ENCODE data around the gene WFDC1.

GRCh38 chr16:84303023-84303422 lies 8.3 kb downstream of the WFDC1 start:
- TF ChIP-seq CTCF (conservative IDR thresholded peaks at IDR 0.05 in 1 of 2, IDR thresholded peaks at IDR 0.05 in 1 of 2; ENCODE audit: low read depth in 1 of 2, low read length in 2 of 2) (no peak), EZH2 (IDR thresholded peaks at IDR 0.05; ENCODE audit: low read length, missing control alignments) (no peak)
